ENCODE results near the gene LEMD3. TPM values are rescaled to one million over a fixed set of nuclear protein-coding genes. Genes with fewer than 3 reads are reported as not detected.
A peak's percentile ranks its signal among the peaks of the same experiment; 100 is the strongest.

LEMD3 gene
- polyA plus RNA-seq, 2 of the 4 experiments (the other 2 are of a cell fraction), result 12.3 to 17.8 TPM

DNA sequence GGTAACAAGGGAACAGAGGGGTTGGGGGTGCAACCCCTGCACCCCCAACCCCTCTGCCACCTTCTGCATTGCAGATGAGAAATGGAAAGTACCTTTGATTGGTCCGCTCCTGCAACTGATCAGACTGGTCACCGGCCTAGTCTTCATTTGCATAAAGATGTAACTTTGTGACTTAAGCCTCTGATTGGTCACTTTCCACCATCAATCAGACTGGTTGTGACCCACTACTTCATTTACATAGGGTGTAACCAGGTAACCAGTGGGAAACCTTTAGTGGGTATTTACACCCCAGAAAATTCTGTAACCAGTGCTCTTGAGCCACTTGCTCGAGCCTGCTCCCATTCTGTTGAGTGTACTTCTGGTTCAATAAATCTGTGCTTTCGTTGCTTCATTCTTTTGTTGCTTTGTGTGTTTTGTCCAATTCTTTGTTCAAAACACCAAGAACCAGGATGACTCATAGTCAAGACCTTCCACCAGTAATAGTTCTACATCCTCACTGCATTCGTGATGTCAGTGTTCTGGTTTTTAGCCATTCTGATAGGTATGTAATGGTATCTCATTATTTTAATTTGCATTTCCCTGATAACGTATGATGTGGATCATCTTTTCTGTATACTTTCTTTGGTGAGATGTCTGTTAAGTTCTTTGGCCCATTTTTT lies 30.8 kb downstream of the LEMD3 start:
- TF ChIP-seq FOSL2 (IDR thresholded peaks at IDR 0.05), result no peak
- peak; percentile 55; the same call in 1 of the 2 replicates for TF ChIP-seq FOSL2 (CRISPR knock-in tag; IDR thresholded peaks at IDR 0.05)
- no peak for TF ChIP-seq EP300 (IDR thresholded peaks at IDR 0.05)
- FAIRE-seq, result no peak
- CTCF ChIA-PET, result no interaction called here
- Histone ChIP-seq H3K4me1 (0 out of 3 replicates have a peak, but pooled peaks cover 7% of the 10 kb centered on the region), H3K27ac (no peak overlapping the region), H3K4me2 (no peak overlapping the region), H3K9me3 (no peaks in the 10 kb centered on the region), H3K4me3 (no peak overlapping the region)
- ATAC-seq, result no peak
- POLR2A ChIA-PET, result no interaction called here
- WGBS (ENCODE audit: missing lambda C conversion rate), result 93% methylated on average over 6 of the region's 6 CpGs
- no peak for DNase-seq (ENCODE audit: low read depth in 1 of 2, low spot score in 1 of 2)

DNA sequence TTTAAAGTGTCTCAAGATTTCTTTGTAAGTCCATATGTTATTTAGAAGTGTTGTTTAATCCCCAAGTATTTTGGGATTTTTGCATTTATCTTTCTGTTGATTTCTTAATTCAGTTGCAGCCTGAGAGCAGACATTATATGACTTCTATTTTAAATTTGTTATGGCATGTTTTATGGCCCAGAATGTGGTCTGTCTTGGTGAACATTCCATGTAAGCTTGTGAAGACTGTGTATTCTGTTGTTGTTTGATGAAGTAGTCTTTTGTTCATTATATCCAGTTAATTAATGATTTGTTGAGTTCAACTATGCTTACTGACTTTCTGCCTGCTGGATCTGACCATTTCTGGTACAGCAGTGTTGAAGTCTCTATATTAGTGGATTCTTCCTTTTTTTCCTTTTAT lies 34.0 kb downstream of the LEMD3 start:
- Histone ChIP-seq H3K4me1 (0 out of 3 replicates have a peak, but pooled peaks cover 7% of the 10 kb centered on the region), H3K9me3 (no peaks in the 10 kb centered on the region), H3K27ac (no peak overlapping the region), H3K4me2 (no peak overlapping the region), H3K4me3 (no peak overlapping the region)
- ATAC-seq, result no peak
- TF ChIP-seq TP53 (CRISPR knock-in tag; IDR thresholded peaks at IDR 0.05) (no peak), FOXS1 (CRISPR knock-in tag; IDR thresholded peaks at IDR 0.05) (no peak), SREBF2 (IDR thresholded peaks at IDR 0.05) (no peak), POLR2A (IDR thresholded peaks at IDR 0.05; ENCODE audit: low read length) (no peak), ESRRA (IDR thresholded peaks at IDR 0.05; ENCODE audit: borderline replicate concordance, low read length) (no peak), MAZ (IDR thresholded peaks at IDR 0.05; ENCODE audit: borderline replicate concordance, low read depth, low read length) (no peak), KDM5A (IDR thresholded peaks at IDR 0.05) (no peak), FOSB (CRISPR knock-in tag; IDR thresholded peaks at IDR 0.05) (no peak), CHD4 (IDR thresholded peaks at IDR 0.05; ENCODE audit: borderline replicate concordance) (no peak)
- TF ChIP-seq, protein P1, sequence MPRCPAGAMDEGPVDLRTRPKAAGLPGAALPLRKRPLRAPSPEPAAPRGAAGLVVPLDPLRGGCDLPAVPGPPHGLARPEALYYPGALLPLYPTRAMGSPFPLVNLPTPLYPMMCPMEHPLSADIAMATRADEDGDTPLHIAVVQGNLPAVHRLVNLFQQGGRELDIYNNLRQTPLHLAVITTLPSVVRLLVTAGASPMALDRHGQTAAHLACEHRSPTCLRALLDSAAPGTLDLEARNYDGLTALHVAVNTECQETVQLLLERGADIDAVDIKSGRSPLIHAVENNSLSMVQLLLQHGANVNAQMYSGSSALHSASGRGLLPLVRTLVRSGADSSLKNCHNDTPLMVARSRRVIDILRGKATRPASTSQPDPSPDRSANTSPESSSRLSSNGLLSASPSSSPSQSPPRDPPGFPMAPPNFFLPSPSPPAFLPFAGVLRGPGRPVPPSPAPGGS (IDR thresholded peaks at IDR 0.05), result no peak
- ChIA-PET CTCF (interaction anchor here (0.6 kb wide), 1 partner anchor 13 kb away, joined by 3 read pairs; no protein-coding TSS in a partner anchor), POLR2A (no interaction called here)
- DNase-seq (ENCODE audit: low read depth in 1 of 2, low spot score in 1 of 2), result no peak
- no peak for FAIRE-seq

DNA sequence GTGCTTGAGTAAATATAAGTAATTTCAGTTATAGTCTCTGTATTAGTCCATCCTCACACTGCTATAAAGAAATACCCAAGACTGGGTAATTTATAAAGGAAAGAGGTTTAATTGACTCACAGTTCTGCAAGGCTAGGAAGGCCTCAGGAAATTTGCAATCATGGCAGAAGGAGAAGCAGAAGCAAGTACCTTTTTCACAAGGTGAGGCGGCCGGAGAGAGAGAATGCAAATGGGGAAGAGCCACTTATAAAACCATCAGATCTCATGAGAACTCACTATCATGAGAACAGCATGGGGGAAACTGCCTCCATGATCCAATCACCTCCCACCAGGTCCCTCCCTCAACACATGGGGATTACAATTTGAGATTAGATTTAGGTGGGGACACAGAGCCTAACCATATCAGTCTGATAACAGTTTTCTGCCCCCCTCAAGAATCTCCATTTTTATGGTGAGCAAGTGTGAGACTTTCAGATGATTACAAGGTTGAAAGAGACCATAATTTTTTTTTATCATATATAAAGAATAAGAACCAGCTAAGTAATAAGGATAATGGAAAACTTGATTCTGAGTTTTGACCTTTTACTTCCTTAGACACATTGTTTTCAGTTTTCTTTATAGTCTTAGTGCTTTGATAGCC lies 35.6 kb downstream of the LEMD3 start:
- ChIA-PET POLR2A (no interaction called here), CTCF (no interaction called here)
- Histone ChIP-seq H3K4me1 (peaks cover 11% of the 10 kb centered on the region; the same call in 1 of the 3 replicates), H3K4me3 (no peak overlapping the region), H3K4me2 (no peak overlapping the region), H3K9me3 (no peaks in the 10 kb centered on the region), H3K27ac (no peak overlapping the region)
- TF ChIP-seq SREBF2 (IDR thresholded peaks at IDR 0.05) (no peak), EHF (CRISPR knock-in tag; IDR thresholded peaks at IDR 0.05) (no peak), ZNF302 (CRISPR knock-in tag; IDR thresholded peaks at IDR 0.05) (no peak)
- no peak for ATAC-seq
- no peak for DNase-seq (ENCODE audit: low read depth in 1 of 2, low spot score in 1 of 2)
- no peak for FAIRE-seq
- 92% methylated on average over 2 of the region's 2 CpGs for WGBS (ENCODE audit: missing lambda C conversion rate)

DNA sequence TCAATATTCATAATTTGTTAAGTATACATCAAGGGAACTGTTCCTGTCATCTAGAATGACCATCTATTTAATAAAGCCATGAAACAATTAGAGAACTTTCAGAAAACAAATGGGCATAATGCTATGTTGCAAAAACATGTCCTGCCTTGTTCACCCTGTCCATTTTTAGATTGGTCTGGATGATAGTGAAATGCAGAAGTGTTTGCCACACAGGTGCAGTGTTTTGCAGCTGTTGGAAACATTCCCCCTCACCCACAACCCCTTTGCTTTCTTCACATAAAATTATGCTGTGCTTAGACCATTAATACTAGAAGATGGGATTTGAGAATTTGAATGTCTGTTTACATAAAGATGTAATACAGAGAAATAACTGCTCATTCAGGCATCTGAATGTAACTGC lies 36.5 kb downstream of the LEMD3 start:
- H3K27ac ChIP-seq, result no peak overlapping the region
- TF ChIP-seq ZSCAN20 (CRISPR knock-in tag; IDR thresholded peaks at IDR 0.05), result no peak
- no peak overlapping the region for H3K4me2 ChIP-seq
- no peak for ATAC-seq
- no peak overlapping the region for H3K4me3 ChIP-seq
- CTCF ChIA-PET, result no interaction called here
- POLR2A ChIA-PET, result no interaction called here
- H3K4me1 ChIP-seq, result peaks cover 10% of the 10 kb centered on the region; the same call in 1 of the 3 replicates
- FAIRE-seq, result no peak
- no peaks in the 10 kb centered on the region for H3K9me3 ChIP-seq
- no peak for DNase-seq (ENCODE audit: low read depth in 1 of 2, low spot score in 1 of 2)

DNA sequence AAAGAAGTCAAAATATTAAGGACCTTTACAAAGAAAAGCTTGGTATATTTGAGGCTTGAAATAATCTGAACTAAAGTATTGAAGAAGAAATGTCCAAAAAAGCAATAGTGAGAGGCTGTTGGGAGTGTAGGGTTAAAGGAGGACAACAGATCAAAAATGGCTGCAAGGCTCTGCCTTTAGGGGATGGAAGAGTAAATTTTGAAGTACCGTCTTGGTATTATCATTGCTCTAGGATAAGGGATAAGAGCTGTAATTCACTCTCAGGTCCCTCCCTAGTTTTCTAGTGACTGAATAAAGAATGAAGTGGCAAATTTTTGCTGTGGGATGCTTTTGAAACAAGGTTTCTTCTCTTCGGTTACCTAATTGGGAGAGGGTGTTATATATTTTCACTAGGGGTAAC lies 38.7 kb downstream of the LEMD3 start:
- WGBS (ENCODE audit: missing lambda C conversion rate), result 89% methylated on average over 2 of the region's 2 CpGs
- no peak for FAIRE-seq

More for the DNA sequence above, 38.7 kb downstream of the LEMD3 start:
- no peaks in the 10 kb centered on the region for H3K9me3 ChIP-seq
- H3K4me2 ChIP-seq, result no peak overlapping the region
- TF ChIP-seq TFCP2L1 (CRISPR knock-in tag; IDR thresholded peaks at IDR 0.05) (no peak), FOSL2 (IDR thresholded peaks at IDR 0.05) (no peak), FOSL2 (CRISPR knock-in tag; IDR thresholded peaks at IDR 0.05) (no peak), POLR2AphosphoS2 (conservative IDR thresholded peaks at IDR 0.05; ENCODE audit: low read length) (no peak), MYC (IDR thresholded peaks at IDR 0.05; ENCODE audit: borderline replicate concordance, low read length) (no peak), TP53 (CRISPR knock-in tag; IDR thresholded peaks at IDR 0.05) (no peak)
- TF ChIP-seq, protein P2, sequence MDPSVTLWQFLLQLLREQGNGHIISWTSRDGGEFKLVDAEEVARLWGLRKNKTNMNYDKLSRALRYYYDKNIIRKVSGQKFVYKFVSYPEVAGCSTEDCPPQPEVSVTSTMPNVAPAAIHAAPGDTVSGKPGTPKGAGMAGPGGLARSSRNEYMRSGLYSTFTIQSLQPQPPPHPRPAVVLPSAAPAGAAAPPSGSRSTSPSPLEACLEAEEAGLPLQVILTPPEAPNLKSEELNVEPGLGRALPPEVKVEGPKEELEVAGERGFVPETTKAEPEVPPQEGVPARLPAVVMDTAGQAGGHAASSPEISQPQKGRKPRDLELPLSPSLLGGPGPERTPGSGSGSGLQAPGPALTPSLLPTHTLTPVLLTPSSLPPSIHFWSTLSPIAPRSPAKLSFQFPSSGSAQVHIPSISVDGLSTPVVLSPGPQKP (IDR thresholded peaks at IDR 0.05; ENCODE audit: low read depth, low read length), result no peak
- TF ChIP-seq, protein P3, sequence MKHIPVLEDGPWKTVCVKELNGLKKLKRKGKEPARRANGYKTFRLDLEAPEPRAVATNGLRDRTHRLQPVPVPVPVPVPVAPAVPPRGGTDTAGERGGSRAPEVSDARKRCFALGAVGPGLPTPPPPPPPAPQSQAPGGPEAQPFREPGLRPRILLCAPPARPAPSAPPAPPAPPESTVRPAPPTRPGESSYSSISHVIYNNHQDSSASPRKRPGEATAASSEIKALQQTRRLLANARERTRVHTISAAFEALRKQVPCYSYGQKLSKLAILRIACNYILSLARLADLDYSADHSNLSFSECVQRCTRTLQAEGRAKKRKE (CRISPR knock-in tag; IDR thresholded peaks at IDR 0.05; ENCODE audit: low read depth), result no peak
- TF ChIP-seq, protein P4, sequence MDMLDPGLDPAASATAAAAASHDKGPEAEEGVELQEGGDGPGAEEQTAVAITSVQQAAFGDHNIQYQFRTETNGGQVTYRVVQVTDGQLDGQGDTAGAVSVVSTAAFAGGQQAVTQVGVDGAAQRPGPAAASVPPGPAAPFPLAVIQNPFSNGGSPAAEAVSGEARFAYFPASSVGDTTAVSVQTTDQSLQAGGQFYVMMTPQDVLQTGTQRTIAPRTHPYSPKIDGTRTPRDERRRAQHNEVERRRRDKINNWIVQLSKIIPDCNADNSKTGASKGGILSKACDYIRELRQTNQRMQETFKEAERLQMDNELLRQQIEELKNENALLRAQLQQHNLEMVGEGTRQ (IDR thresholded peaks at IDR 0.05), result no peak
- peaks cover 10% of the 10 kb centered on the region; the same call in 1 of the 3 replicates for H3K4me1 ChIP-seq
- DNase-seq (ENCODE audit: low read depth in 1 of 2, low spot score in 1 of 2) (no peak), ATAC-seq (no peak)
- no peak overlapping the region for H3K27ac ChIP-seq
- H3K4me3 ChIP-seq, result no peak overlapping the region
- POLR2A ChIA-PET, result no interaction called here
- CTCF ChIA-PET, result interaction anchor here (1.0 kb wide), 1 partner anchor 51 kb away, joined by 3 read pairs; no protein-coding TSS in a partner anchor

Measured in A549 (cell line).